HT-29 (cell line): Measurements from ENCODE around the gene LRRC75A. TPM values are rescaled to one million over a fixed set of nuclear protein-coding genes. Genes with fewer than 3 reads are reported as not detected.

Experiments
- DNase-seq: peaks from one replicate; pipeline ENCODE4 v3.0.0-alpha.2; 2015; ENCODE audit warnings: low spot score
- total RNA-seq: library from RNA; depleted of rRNA; stranded (reverse); fragments of >200 nt; shearing (Covaris generic); gene quantifications from 2 replicates; pipeline ENCODE4 v1.2.3, GENCODE V29; 2014

Gene LRRC75A
- total RNA-seq, 1 experiment from 2014 or later = 8.0 TPM

GRCh38 chr17:16473044-16474011 lies 18.7 kb downstream of the LRRC75A start:
- DNase-seq = no peak

GRCh38 chr17:16472539-16472938 lies 19.5 kb downstream of the LRRC75A start:
- DNase-seq = no peak

GRCh38 chr17:16471295-16471694 lies 20.7 kb downstream of the LRRC75A start:
- no peak for DNase-seq

GRCh38 chr17:16470265-16470664 lies 21.7 kb downstream of the LRRC75A start:
- no peak for DNase-seq

- DNase-seq = no peak
Measured at GRCh38 chr17:16468428-16468992, 23.5 kb downstream of the LRRC75A start.

- no peak for DNase-seq
Measured at GRCh38 chr17:16467886-16468285, 24.1 kb downstream of the LRRC75A start.

- no peak for DNase-seq
Measured at GRCh38 chr17:16467044-16467443, 24.9 kb downstream of the LRRC75A start.

- DNase-seq = peak; percentile 29
Measured at GRCh38 chr17:16466407-16466806, 25.6 kb downstream of the LRRC75A start.

GRCh38 chr17:16465861-16466338 lies 26.1 kb downstream of the LRRC75A start:
- peak; percentile 51 for DNase-seq

GRCh38 chr17:16465052-16465312 lies 27.0 kb downstream of the LRRC75A start:
- no peak for DNase-seq

GRCh38 chr17:16464303-16465051 lies 27.5 kb downstream of the LRRC75A start:
- peak; percentile 16 for DNase-seq

GRCh38 chr17:16463358-16464302 lies 28.4 kb downstream of the LRRC75A start:
- DNase-seq = peak; percentile 64

- no peak for DNase-seq
Measured at GRCh38 chr17:16462070-16462864, 29.7 kb downstream of the LRRC75A start.

GRCh38 chr17:16461606-16461866 lies 30.5 kb downstream of the LRRC75A start:
- no peak for DNase-seq

- DNase-seq = no peak
Measured at GRCh38 chr17:16460796-16461605, 31.0 kb downstream of the LRRC75A start.

GRCh38 chr17:16459855-16460550 lies 32.0 kb downstream of the LRRC75A start:
- DNase-seq = peak; percentile 45

GRCh38 chr17:16459271-16459670 lies 32.7 kb downstream of the LRRC75A start:
- DNase-seq = no peak

GRCh38 chr17:16456742-16457316 lies 35.2 kb downstream of the LRRC75A start:
- peak; percentile 12 for DNase-seq
